HepG2 (cell line): Measurements from ENCODE around the gene SOCS1. TPM values are rescaled to one million over a fixed set of nuclear protein-coding genes. Genes with fewer than 3 reads are reported as not detected.

Source experiments
- CBX5 ChIP-seq: sonication (generic); formaldehyde crosslinking; IDR thresholded peaks from 2 replicates; pipeline ENCODE4 v1.4.0; 2020; ENCODE audit warnings: missing genetic modification reagents, borderline replicate concordance
- CCDC6 ChIP-seq: sonication (generic); formaldehyde crosslinking; IDR thresholded peaks from 2 replicates; pipeline ENCODE4 v1.8.1; 2022; ENCODE audit warnings: mild to moderate bottlenecking, missing genetic modification reagents, moderate library complexity
- FOXO1 ChIP-seq: sonication (generic); formaldehyde crosslinking; IDR thresholded peaks from 2 replicates; pipeline ENCODE4 v1.4.0; 2020; ENCODE audit warnings: missing genetic modification reagents
- GFI1 ChIP-seq: sonication (generic); formaldehyde crosslinking; IDR thresholded peaks from 2 replicates; pipeline ENCODE4 v1.5.0; 2020; ENCODE audit warnings: missing genetic modification reagents, mild to moderate bottlenecking, borderline replicate concordance
- GMEB2 ChIP-seq: IDR thresholded peaks from 2 replicates; pipeline ENCODE4 v1.6.1; 2016; ENCODE audit warnings: missing biosample characterization, missing genetic modification reagents, low read depth
- HMG20B ChIP-seq: conservative IDR thresholded peaks from 2 replicates; pipeline ENCODE4 v1.6.1; 2016; ENCODE audit warnings: missing genetic modification reagents, missing compliant biosample characterization
- HOXA3 ChIP-seq: sonication (generic); formaldehyde crosslinking; IDR thresholded peaks from 2 replicates; pipeline ENCODE4 v1.5.0; 2020; ENCODE audit warnings: missing genetic modification reagents
- IKZF1 ChIP-seq: fragments of 450-650 bp; IDR thresholded peaks from 2 replicates; pipeline ENCODE4 v1.7.1; 2016
- IRX3 ChIP-seq: sonication (generic); formaldehyde crosslinking; IDR thresholded peaks from 2 replicates; pipeline ENCODE4 v1.8.1; 2023; ENCODE audit warnings: mild to moderate bottlenecking, low read depth, missing genetic modification reagents, borderline replicate concordance
- ISL2 ChIP-seq: sonication (generic); formaldehyde crosslinking; IDR thresholded peaks from 2 replicates; pipeline ENCODE4 v1.5.0; 2020; ENCODE audit warnings: missing genetic modification reagents
- JDP2 ChIP-seq: sonication (generic); formaldehyde crosslinking; IDR thresholded peaks from 2 replicates; pipeline ENCODE4 v1.8.1; 2022; ENCODE audit warnings: missing genetic modification reagents, borderline replicate concordance
- KDM4B ChIP-seq: sonication (generic); formaldehyde crosslinking; IDR thresholded peaks from 2 replicates; pipeline ENCODE4 v1.4.0; 2020; ENCODE audit warnings: missing genetic modification reagents
- PAWR ChIP-seq: sonication (generic); formaldehyde crosslinking; IDR thresholded peaks from 2 replicates; pipeline ENCODE4 v1.4.0; 2020; ENCODE audit warnings: missing genetic modification reagents, mild to moderate bottlenecking, borderline replicate concordance
- REL ChIP-seq: sonication (generic); formaldehyde crosslinking; conservative IDR thresholded peaks from 2 replicates; pipeline ENCODE4 v1.8.0; 2022; ENCODE audit warnings: mild to moderate bottlenecking, missing genetic modification reagents, moderate library complexity
- REPIN1 ChIP-seq: sonication (generic); formaldehyde crosslinking; IDR thresholded peaks from 2 replicates; pipeline ENCODE4 v1.8.0; 2022; ENCODE audit warnings: missing genetic modification reagents, low read depth, mild to moderate bottlenecking, borderline replicate concordance
- SP4 ChIP-seq: sonication (generic); formaldehyde crosslinking; IDR thresholded peaks from 2 replicates; pipeline ENCODE4 v1.8.1; 2023; ENCODE audit warnings: mild to moderate bottlenecking, missing genetic modification reagents
- ZBTB26 ChIP-seq: IDR thresholded peaks from 2 replicates; pipeline ENCODE4 v1.6.1; 2016; ENCODE audit warnings: missing compliant biosample characterization, missing genetic modification reagents, borderline replicate concordance
- ZBTB3 ChIP-seq: sonication (generic); formaldehyde crosslinking; IDR thresholded peaks from 2 replicates; pipeline ENCODE4 v1.4.0; 2020; ENCODE audit warnings: low read depth, mild to moderate bottlenecking, moderate library complexity, missing genetic modification reagents, borderline replicate concordance
- ZNF121 ChIP-seq: sonication (generic); formaldehyde crosslinking; IDR thresholded peaks from 2 replicates; pipeline ENCODE4 v1.5.0; 2020; ENCODE audit warnings: mild to moderate bottlenecking, missing genetic modification reagents
- ZNF350 ChIP-seq: sonication (generic); formaldehyde crosslinking; IDR thresholded peaks from 2 replicates; pipeline ENCODE4 v1.4.0; 2020; ENCODE audit warnings: mild to moderate bottlenecking, low read depth, missing genetic modification reagents, borderline replicate concordance
- ZSCAN30 ChIP-seq: sonication (generic); formaldehyde crosslinking; IDR thresholded peaks from 2 replicates; pipeline ENCODE4 v1.5.0; 2020; ENCODE audit warnings: mild to moderate bottlenecking, missing genetic modification reagents
- polyA plus RNA-seq, 8 experiments: library from polyadenylated mRNA; depleted of rRNA in 3 of 8; stranded (reverse) in 7 of 8; unstranded in 1 of 8; fragments of >200 nt; fragmentation: Illumina TruSeq in 4 of 8; extraction: Trizol in 4 of 8; gene quantifications; 2 replicates each; pipeline versions ENCODE4 v1.2.1 to v1.2.3, GENCODE V29; 2011 to 2016; ENCODE audit warnings: low read depth in 4 of 8, missing spikeins in 1 of 8, mixed read lengths in 1 of 8; ENCODE audit not compliant: insufficient read depth in 1 of 8
- total RNA-seq, 5 experiments: library from RNA; depleted of rRNA; stranded (reverse); fragments of >200 nt; fragmentation: Illumina TruSeq; extraction: Trizol; gene quantifications; 2 replicates each; pipeline ENCODE4 v1.2.3, GENCODE V29; 2016; ENCODE audit warnings: low read depth in 1 of 5

SOCS1 gene
- total and polyA plus RNA-seq, 2 of the 13 experiments (the other 11 are each of a cell fraction or from before 2014, with no cell fraction given) = 5.3 to 6.3 TPM

GRCh38 chr16:11254913-11255736, 879 bp downstream of the SOCS1 start (continued):
- 0 out of 2 replicates have a peak, but pooled peaks have one; percentile 13 for TF ChIP-seq ZBTB26 (CRISPR knock-in tag)
- TF ChIP-seq ISL2 (CRISPR knock-in tag) = peak; percentile 32; the same call in 1 of the 2 replicates
- TF ChIP-seq SP4 (CRISPR knock-in tag) = no peak
- no peak for TF ChIP-seq ZNF350
- no peak for TF ChIP-seq CCDC6 (CRISPR knock-in tag)
- 0 out of 2 replicates have a peak, but pooled peaks have one; percentile 58 for TF ChIP-seq KDM4B (CRISPR knock-in tag)
- no peak for TF ChIP-seq HMG20B (CRISPR knock-in tag)
- peak; percentile 47; the same call in 1 of the 2 replicates for TF ChIP-seq REL (CRISPR knock-in tag)
- no peak for TF ChIP-seq PAWR
- TF ChIP-seq ZBTB3 (CRISPR knock-in tag) = no peak
- TF ChIP-seq FOXO1 (CRISPR knock-in tag) = no peak
- 0 out of 2 replicates have a peak, but pooled peaks have one; percentile 17 for TF ChIP-seq CBX5 (CRISPR knock-in tag)
- TF ChIP-seq GMEB2 (CRISPR knock-in tag) = no peak
- no peak for TF ChIP-seq IKZF1
- TF ChIP-seq ZNF121 (CRISPR knock-in tag) = no peak
- no peak for TF ChIP-seq GFI1 (CRISPR knock-in tag)
- no peak for TF ChIP-seq JDP2 (CRISPR knock-in tag)
- no peak for TF ChIP-seq REPIN1 (CRISPR knock-in tag)
- TF ChIP-seq IRX3 (CRISPR knock-in tag) = no peak; the same call in 1 of the 2 replicates
- peak; percentile 68; the same call in 1 of the 2 replicates for TF ChIP-seq HOXA3 (CRISPR knock-in tag)
- no peak for TF ChIP-seq ZSCAN30 (CRISPR knock-in tag)
